HPDE6-E6E7 (cell line): ENCODE data around the gene ZG16B.

ENCODE experiments used
- DNase-seq: peaks from one replicate; pipeline ENCODE4 v3.0.0; 2011; ENCODE audit warnings: missing footprints; ENCODE audit errors: extremely low spot score

Gene ZG16B

DNA sequence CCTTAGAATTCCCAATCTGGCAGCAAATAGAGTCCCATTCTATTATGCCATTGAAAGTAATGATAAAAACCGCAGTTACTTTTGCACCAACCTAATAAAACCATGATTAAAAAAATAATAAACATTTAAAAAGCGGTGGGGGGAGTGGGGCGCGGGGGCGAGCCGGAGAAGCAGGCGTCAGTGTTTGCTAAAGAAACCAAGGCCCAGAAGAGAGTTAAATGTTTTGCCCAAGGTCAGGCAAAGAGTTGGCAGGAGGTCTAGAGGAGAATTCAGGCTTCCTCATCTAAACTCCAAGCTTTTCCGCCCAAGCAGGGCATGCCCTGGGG is 37.5 kb downstream of the ZG16B start:
- DNase-seq: no peak

DNA sequence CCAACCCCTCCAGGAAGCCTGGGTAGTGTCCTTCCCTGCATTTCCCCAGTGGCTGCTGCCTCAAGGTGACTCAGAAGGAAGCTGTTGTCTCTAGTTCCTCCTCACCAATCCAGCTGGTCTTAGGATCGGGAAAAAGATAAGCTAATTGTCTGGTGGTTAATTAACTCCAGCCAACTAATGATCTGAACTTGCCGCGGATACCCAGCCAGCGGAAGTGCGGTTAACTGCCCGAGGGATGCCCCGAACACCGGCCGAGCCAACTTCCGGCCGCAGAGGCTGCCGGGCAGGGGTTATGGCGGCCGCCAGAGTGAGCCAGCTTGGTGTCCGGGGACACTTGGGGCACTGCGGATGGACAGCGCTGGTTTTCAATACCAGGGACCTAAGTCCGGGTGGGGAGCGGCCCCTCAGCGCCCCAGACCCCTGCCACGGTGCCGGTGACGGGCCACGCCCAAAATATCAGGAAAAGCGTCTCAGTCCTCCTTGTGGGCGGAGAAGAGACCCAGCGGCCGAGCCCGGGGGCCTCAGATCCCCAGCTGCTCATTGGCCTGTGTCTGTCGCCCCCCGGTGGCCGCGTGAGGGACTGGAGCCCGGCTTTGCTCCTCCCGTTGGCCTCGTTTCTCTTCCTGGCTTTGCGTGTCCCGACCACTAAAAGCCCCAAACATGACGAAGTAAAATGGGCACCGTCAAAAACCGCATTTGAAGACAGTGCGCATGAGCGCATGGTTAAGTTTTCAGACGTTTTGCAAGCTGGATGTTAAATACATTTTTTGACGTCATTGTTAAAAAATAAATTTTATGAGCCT is 38.1 kb downstream of the ZG16B start:
- peak; percentile 96 for DNase-seq

DNA sequence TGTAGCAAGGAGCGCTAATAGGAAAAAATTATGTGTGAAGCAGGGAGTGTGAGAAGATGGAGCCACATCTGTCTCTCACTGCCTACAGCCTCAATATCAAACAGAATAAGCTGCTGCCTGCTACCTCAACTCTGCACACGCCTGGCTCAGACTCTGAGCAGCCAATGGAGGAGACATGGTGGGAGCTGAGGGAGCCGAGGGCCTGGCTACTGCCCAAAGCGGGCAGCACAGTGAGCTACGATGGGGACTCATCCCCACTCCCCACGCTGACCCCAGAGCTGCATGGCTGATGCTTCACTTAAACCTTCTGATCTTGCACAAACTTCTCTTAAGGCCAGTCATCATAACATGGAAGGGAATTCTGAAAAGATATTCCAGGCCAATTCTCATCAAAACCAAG is 41.8 kb downstream of the ZG16B start:
- no peak for DNase-seq

DNA sequence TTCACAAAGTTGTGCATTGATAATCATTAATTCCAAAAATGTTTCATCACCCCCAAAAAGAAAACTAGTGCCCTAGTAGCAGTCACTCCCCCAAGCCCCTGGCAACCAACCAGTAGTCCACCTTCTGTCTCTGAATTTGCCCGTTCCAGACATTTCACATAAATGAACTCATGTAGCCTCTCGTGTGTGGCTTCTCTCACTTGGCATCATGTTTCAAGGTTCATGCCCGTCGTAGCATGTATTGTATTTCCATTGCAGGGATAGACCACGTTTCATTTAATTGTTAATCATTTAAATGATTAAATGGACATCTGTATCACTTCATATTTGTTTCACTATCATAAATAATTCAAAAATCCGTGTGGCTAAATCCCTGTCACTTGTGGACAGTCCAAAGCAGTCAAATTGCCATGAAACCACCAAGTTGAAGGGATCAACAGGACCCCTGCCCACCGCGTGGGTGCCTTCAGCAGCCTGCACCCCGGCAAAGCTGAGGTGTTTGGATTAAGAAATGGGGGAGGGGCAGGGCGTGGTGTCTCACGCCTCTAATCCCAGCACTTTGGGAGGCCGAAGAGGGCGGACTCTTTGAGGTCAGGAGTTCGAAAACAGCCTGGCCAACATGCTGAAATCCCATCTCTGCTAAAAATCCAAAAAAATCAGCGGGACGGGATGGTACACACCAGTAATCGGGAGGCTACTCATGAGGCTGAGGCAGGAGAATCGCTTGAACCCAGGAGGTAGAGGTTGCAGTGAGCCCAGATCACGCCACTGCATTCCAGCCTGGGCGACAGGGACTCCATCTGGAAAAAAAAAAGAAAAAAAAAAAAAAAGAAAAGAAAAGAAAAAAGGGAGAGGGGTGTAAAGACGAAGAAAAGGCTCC is 44.2 kb downstream of the ZG16B start:
- no peak for DNase-seq

DNA sequence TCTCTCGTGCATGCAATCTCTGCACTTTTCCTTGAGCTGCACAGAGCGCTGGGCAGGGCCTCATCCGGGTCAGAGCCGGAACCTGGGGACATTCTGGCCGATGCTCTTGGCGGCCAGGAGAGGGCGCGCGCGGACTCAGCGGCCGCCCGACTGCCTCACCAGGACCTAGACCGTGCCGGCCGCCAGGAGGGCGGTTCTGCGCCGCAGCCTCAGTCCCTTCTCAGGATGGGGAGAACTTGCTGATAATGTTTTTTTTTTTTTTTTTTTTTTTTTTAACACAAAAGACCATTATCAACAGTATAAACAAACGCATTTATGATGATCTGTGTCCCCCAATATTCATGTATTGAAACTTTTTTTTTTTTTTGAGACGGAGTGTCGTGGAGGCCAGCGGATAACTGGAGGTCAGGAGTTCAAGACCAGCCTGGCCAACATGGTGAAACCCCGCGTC is 44.8 kb downstream of the ZG16B start:
- peak; percentile 38 for DNase-seq

DNA sequence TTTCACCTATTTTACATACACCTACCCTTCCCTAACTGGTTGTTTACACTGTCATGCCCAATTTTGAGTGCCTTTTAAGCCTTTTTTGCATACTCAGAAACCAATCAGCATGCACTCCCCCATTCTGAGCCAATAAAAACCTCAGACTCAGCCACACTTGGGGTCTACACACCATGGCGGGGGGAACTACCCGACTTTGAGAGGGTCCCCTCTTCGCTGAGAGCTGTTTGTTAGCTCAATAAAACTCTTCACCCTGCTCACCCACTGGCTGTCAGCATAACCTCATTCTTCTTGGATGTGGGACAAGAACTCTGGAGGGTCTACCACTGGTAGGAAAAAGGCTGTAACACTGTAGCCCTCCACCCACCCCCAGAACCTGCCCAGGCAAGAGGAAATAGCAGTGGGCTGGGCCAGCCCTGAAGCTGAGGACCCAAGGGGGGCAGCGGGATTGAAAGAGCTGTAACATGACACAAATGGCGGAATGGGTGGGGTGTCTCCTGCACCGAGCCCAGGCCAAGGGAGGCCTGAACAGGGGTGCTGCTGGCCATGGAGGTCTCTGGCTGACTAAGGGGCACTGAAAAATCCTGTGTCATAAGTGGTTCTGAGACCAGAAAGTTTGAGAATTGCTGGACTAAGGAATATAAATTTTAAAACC is 49.9 kb downstream of the ZG16B start:
- no peak for DNase-seq
